SH-SY5Y (cell line): ENCODE data around the gene PCDHB7.

Experiments used
- GATA2 ChIP-seq: IDR thresholded peaks from 2 replicates; pipeline ENCODE4 v1.6.1; 2011; ENCODE audit warnings: mild to moderate bottlenecking, low read depth, low read length
- GATA3 ChIP-seq: IDR thresholded peaks from 2 replicates; pipeline ENCODE4 v1.6.1; 2011; ENCODE audit warnings: low read depth, mild to moderate bottlenecking, low read length, moderate library complexity

GRCh38 chr5:141196363-141196762 lies 23.9 kb downstream of the PCDHB7 start:
- TF ChIP-seq GATA2 (no peak), GATA3 (no peak)
